ENCODE data around the gene TMEM236.

DNA sequence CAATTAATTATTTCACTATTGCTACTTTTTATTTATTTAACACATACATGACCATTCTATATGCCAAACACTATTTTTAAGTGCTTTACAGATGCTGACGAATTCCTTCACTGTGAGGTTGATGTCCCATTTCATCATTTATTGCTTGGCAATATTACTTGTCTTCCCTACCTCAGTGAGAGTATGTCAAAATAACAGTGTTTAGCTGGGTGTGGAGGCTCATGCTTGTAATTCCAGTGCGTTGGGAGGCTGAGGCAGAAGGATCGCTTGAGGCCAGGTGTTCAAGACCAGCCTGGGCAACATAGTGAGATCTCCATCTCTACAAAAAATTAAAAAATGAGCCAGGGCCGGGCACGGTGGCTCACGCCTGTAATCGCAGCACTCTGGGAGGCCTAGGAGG, 37.4 kb downstream of the TMEM236 start:
- TF ChIP-seq, protein P1, sequence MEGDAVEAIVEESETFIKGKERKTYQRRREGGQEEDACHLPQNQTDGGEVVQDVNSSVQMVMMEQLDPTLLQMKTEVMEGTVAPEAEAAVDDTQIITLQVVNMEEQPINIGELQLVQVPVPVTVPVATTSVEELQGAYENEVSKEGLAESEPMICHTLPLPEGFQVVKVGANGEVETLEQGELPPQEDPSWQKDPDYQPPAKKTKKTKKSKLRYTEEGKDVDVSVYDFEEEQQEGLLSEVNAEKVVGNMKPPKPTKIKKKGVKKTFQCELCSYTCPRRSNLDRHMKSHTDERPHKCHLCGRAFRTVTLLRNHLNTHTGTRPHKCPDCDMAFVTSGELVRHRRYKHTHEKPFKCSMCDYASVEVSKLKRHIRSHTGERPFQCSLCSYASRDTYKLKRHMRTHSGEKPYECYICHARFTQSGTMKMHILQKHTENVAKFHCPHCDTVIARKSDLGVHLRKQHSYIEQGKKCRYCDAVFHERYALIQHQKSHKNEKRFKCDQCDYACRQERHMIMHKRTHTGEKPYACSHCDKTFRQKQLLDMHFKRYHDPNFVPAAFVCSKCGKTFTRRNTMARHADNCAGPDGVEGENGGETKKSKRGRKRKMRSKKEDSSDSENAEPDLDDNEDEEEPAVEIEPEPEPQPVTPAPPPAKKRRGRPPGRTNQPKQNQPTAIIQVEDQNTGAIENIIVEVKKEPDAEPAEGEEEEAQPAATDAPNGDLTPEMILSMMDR (IDR thresholded peaks at IDR 0.05): no peak
- no peak for TF ChIP-seq POLR2AphosphoS5 (IDR thresholded peaks at IDR 0.05)
- no peak for TF ChIP-seq POLR2A (IDR thresholded peaks at IDR 0.05)
